Fibroblast of lung (primary cell): ENCODE data around the gene FTO.

Experiments
- CTCF ChIP-seq, 2 donors: IDR thresholded peaks in 1 of 2; conservative IDR thresholded peaks in 1 of 2; 1 replicate in 1 of 2; 2 replicates in 1 of 2; pipeline ENCODE4 v1.5.1; 2011 to 2012; ENCODE audit warnings: low read length in 2 of 2, control low read depth in 1 of 2, inconsistent platforms in 1 of 2, low read depth in 1 of 2, mild to moderate bottlenecking in 1 of 2
- EZH2 ChIP-seq: IDR thresholded peaks from 2 replicates; pipeline ENCODE4 v1.5.1; 2012; ENCODE audit warnings: low read length, control low read depth, mild to moderate bottlenecking; ENCODE audit errors: missing control alignments

- no peak for TF ChIP-seq EZH2
- no peak for TF ChIP-seq CTCF (conservative IDR thresholded peaks at IDR 0.05 in 1 of 2, IDR thresholded peaks at IDR 0.05 in 1 of 2; ENCODE audit: low read depth in 1 of 2, low read length in 2 of 2)
These were observed 187.6 kb downstream of the FTO start for GRCh38 chr16:53891409-53892139.
